NCI-H1436 treated with DMSO at 0.1 percent for 48 hours (cell line): ENCODE results near the gene KCTD17.
"Not testable (repeated sequence)": the region's sequence is repeated elsewhere in the genome, so short reads cannot be mapped to it uniquely, and the experiment has no call there.

Source experiments
- DNase-seq: peaks from one replicate; lab custom pipeline; 2025; lab: John Stamatoyannopoulos, UW

The KCTD17 gene

GRCh38 chr22:37060801-37061610 is 9.5 kb downstream of the KCTD17 start:
- peak; percentile 47 for DNase-seq

- DNase-seq, result no peak
Observed at GRCh38 chr22:37061611-37062375, 10.3 kb downstream of the KCTD17 start.

- DNase-seq, result no peak
Observed at GRCh38 chr22:37062376-37062675, 10.8 kb downstream of the KCTD17 start.

- no peak for DNase-seq
Observed at GRCh38 chr22:37062702-37063381, 11.3 kb downstream of the KCTD17 start.

- peak; percentile 28 for DNase-seq
Observed at GRCh38 chr22:37063431-37064420, 12.2 kb downstream of the KCTD17 start.

- no peak for DNase-seq
Observed at GRCh38 chr22:37064553-37064952, 13.0 kb downstream of the KCTD17 start.

- DNase-seq, result no peak
Observed at GRCh38 chr22:37065180-37065579, 13.6 kb downstream of the KCTD17 start.

GRCh38 chr22:37065961-37066360 is 14.4 kb downstream of the KCTD17 start:
- DNase-seq, result no peak

- DNase-seq, result no peak
Observed at GRCh38 chr22:37067428-37067827, 15.9 kb downstream of the KCTD17 start.

- no peak for DNase-seq
Observed at GRCh38 chr22:37068859-37069258, 17.3 kb downstream of the KCTD17 start.

- DNase-seq, result no peak
Observed at GRCh38 chr22:37069319-37069718, 17.8 kb downstream of the KCTD17 start.

- no peak for DNase-seq
Observed at GRCh38 chr22:37069719-37070118, 18.2 kb downstream of the KCTD17 start.

GRCh38 chr22:37070334-37070733 is 18.8 kb downstream of the KCTD17 start:
- no peak for DNase-seq

GRCh38 chr22:37070744-37071143 is 19.2 kb downstream of the KCTD17 start:
- DNase-seq, result no peak

- not testable (repeated sequence) for DNase-seq
Observed at GRCh38 chr22:37071850-37072592, 20.5 kb downstream of the KCTD17 start.

GRCh38 chr22:37072673-37073072 is 21.1 kb downstream of the KCTD17 start:
- DNase-seq, result no peak

- no peak for DNase-seq
Observed at GRCh38 chr22:37074537-37074936, 23.0 kb downstream of the KCTD17 start.

- DNase-seq, result no peak
Observed at GRCh38 chr22:37075046-37075445, 23.5 kb downstream of the KCTD17 start.

- DNase-seq, result no peak
Observed at GRCh38 chr22:37075822-37076433, 24.4 kb downstream of the KCTD17 start.

- DNase-seq, result no peak
Observed at GRCh38 chr22:37077802-37078448, 26.4 kb downstream of the KCTD17 start.
